ENCODE results near the gene MRNIP. TPM values are rescaled to one million over a fixed set of nuclear protein-coding genes. Genes with fewer than 3 reads are reported as not detected.

The MRNIP gene
- total and polyA plus RNA-seq, 2 of the 8 experiments (the other 6 are each of a cell fraction or from before 2014, with no cell fraction given), result 29.6 TPM

- TF ChIP-seq SAP30 (IDR thresholded peaks at IDR 0.05; ENCODE audit: insufficient read depth, insufficient replicate concordance, low read length), result no peak
- TF ChIP-seq POLR2A (IDR thresholded peaks at IDR 0.05; ENCODE audit: control extremely low read depth in 1 of 2, low read depth in 2 of 2, low read length in 2 of 2), result no peak
These were observed 3.7 kb upstream of the MRNIP start (continued) for GRCh38 chr5:179862296-179862695.

Data from H1 (cell line).